Bone marrow (tissue), 2 donors: Measurements from ENCODE around the gene MAP2K1.
"Not testable (repeated sequence)": the region's sequence is repeated elsewhere in the genome, so short reads cannot be mapped to it uniquely, and the experiment has no call there.

Experiments
- DNase-seq, 2 donors: peaks; one replicate each; lab custom pipeline; 2025; lab: John Stamatoyannopoulos, UW

The MAP2K1 gene

GRCh38 chr15:66386204-66387123 is at the start of gene MAP2K1:
TSS of gene MAP2K1 (plus strand) at chr15:66386912. CDS start at chr15:66387348, 436 bp downstream.
- peak; percentile 93 to 95 for DNase-seq

DNA sequence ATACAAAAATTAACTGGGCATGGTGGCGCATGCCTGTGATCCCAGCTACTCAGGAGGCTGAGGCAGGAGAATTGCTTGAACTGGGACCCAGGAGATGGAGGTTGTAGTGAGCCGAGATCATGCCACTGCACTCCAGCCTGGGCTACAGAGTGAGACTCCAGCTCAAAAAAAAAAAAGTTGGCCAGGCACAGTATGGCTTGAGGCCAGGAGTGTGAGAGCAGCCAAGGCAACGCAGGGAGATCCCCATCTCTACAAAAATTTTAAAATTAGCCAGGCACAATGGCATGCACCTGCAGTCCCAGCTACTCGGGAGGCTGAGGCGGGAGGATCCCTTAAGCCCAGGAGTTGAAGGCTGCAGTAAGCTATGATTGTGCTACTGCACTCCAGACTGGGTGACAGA is 38.2 kb upstream of the MAP2K1 start:
- not testable (repeated sequence) for DNase-seq

DNA sequence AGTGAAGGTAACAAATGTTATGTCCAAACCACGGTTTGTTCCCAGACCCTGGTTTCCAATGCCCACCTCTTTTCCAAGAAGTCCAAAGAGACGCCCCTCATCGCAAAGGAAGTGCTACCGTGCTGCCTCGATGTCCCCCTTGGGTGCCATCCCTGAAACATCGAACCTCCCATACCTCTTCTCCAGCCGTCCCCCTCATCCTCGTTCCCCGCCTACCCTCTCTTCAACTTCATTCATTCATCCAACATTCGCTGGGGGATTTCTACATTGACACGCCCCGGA is 30.7 kb upstream of the MAP2K1 start:
- no peak for DNase-seq

- DNase-seq: peak; percentile 83 to 96
Measured at GRCh38 chr15:66356359-66357236, 30.1 kb upstream of the MAP2K1 start, which contains the start of gene TIPIN. TSS of gene TIPIN (minus strand) at chr15:66356685. CDS start at chr15:66352947, 3,738 bp downstream.

DNA sequence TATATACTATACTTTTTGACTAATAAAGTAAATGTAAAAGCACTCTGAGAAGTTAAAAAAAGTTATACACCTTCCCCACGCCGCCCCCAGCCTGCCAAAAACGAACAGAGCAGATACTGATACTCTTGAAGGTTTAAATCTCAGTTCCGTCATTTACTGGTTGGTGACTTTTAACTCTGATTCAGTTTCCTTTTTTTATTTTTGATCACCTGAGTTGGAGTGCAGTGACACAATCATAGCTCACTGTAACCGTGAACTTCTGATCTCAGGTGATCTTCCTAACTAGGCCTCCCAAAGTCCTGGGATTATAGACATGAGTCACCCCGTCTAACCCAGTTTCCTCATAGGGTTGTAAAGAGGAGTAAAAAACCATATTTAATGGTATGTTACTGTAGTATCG is 27.0 kb upstream of the MAP2K1 start:
- DNase-seq: no peak

DNA sequence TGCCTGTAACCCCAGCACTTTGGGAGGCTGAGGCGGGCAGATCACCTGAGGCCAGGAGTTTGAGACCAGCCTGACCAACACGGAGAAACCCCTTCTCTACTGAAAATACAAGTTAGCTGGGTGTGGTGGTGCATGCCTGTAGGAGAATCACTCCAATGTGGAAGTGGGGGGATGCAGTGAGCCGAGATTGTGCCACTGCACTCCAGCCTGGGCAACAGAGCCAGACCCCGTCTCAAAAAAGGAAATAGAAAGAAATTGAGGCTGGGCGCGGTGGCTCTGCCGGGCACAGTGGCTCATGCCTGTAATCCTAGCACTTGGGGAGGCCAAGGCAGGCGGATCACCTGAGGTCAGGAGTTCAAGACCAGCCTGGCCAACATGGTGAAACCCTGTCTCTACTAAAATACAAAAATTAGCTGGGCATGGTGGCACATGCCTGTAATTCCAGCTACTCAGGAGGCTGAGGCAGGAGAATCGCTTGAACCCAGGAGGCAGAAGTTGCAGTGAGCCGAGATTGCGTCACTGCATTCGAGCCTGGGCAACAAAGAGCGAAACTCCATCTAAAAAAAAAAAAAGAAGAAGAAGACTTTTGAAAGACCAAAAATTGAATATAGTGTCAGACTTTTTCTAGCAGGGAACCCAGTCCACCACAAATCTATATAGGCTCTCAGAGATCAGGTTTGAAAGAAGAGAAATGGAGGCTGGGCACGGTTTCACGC is 24.8 kb upstream of the MAP2K1 start:
- not testable (repeated sequence) for DNase-seq

DNA sequence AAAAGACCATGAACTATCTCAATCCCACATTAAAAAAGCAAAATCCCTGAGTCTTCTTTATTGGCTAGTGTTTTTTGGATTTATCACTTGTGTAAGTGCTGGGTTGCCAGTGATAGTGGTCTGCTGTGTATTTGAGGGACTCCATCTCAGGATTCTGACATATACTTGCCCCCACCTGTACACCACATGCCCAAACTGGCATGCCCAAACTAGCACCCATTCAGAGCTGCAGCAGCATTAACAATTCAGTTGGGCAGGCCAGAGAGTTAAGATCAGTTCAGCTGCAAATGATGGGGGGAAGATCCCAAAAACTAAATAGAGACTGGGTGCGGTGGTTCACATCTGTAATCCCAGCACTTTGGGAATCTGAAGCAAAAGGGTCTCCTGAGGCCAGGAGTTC is 23.9 kb upstream of the MAP2K1 start:
- no peak for DNase-seq

DNA sequence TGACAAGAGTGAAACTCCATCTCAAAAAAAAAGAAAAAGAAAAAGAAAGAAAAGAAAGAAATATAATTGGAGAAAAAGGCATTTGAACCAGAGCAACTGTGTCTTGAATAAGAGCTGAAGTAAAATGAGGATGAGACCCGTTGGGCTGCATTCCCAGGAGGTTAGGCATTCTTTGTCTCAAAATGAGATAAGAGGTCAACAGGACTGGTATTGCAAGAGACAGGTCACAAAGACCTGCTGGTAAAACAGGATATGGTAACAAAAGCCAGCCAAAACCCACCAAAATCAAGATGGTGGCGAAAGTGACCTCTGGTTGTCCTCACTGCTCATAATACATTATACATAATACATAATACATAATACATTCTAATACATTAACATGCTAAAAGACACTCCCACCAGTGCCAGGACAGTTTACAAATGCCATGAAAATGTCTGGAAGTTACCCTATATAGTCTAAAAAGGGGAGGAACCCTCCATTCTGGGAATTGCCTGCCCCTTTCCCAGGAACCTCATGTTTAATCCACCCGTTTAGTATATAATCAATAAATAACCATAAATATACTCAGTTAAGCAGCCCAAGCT is 21.7 kb upstream of the MAP2K1 start:
- DNase-seq: no peak

DNA sequence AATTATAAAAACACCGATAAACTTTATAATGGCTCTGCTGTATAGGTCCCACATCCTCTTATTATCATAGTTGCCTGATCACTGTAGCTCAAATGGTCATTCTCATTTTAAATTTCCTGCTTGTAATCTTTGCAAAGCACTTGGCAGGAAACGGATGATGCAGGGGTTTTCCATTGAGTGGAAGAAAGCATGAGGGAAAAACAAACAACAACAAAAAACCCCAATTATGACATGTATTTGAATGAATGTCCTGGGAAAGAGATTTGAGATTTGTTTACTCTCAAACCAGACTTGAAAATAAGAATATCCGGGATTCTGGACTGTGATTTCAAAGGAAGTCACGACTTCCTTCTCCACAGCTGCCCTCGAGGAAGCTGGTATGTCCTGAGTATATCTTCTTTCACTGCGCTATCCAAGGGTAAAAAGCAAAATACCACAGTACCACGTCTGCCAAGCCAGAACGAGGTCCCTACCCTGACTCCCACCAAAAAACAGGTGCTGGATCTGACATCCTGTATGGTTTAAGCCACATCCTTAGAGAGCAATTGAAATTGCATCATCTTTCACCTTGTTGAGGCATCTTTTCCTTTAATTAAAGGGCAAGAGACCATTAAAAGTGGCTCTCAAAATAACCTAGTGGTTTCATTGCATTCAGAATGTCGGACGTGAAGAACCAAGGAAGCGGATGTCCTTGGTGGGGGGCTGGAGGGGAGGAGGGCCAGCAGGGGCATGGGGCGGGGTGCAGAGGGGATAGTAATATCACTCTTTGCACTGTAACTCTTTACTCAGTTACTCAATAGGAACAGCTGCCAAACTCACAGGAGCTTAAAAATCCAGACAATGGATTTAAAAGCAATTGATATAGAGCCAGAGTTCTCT is 16.7 kb upstream of the MAP2K1 start:
- DNase-seq: no peak

GRCh38 chr15:66374179-66374578 is 12.5 kb upstream of the MAP2K1 start:
- DNase-seq: no peak

- DNase-seq: no peak
Measured at GRCh38 chr15:66378814-66379430, 7.8 kb upstream of the MAP2K1 start.

GRCh38 chr15:66381376-66381775 is 5.3 kb upstream of the MAP2K1 start:
- DNase-seq: not testable (repeated sequence)

DNA sequence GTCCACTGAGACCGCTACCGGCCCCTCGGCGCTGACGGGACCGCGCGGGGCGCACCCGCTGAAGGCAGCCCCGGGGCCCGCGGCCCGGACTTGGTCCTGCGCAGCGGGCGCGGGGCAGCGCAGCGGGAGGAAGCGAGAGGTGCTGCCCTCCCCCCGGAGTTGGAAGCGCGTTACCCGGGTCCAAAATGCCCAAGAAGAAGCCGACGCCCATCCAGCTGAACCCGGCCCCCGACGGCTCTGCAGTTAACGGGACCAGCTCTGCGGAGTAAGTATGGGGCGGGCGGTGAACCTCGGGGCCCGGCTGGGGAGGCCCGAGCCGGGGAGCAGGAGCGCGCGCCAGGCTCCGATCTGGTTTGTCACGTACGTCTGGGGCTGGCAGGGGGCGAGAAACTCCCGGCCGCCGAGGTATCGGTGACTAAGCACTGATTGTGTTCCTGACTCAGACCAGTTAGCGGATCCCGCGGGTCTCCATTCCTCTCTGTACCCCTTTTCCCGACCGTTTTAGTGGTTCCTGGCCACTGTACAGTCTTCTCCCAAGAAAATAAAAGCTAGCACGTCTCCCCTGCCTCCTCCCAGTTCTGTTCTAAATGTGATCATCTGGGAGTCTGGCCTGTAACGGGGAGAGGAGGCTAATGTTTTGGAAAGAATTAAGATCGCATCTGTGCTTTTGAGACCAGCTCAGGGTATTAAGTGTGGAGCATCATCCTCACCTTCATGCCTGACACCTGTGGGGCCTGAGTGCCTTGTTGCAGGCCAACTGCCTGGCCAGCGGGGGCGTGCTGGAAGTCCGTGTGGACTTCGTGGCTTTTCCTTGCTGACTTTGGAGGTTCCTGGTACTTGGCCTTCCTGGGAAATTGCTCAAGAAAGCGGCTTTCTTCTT is 691 bp downstream of the MAP2K1 start:
- peak; percentile 49 to 62 for DNase-seq

DNA sequence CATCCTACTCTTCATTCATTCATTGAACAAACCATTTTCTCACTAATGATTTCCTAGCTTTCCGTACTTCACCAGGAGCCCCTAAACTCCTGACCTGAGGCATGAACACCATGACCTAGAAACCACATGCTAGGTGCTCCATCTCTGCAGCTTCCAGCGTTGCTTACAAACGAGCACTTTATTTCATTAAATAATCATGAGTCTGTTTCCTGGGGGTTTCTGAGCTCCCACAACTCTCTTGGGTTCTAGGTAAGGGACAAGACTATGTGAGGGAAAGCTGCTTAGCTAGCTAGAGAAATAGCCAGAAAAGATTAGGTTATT is 1.3 kb downstream of the MAP2K1 start:
- DNase-seq: no peak

GRCh38 chr15:66388576-66388975 is 1.9 kb downstream of the MAP2K1 start:
- DNase-seq: no peak

DNA sequence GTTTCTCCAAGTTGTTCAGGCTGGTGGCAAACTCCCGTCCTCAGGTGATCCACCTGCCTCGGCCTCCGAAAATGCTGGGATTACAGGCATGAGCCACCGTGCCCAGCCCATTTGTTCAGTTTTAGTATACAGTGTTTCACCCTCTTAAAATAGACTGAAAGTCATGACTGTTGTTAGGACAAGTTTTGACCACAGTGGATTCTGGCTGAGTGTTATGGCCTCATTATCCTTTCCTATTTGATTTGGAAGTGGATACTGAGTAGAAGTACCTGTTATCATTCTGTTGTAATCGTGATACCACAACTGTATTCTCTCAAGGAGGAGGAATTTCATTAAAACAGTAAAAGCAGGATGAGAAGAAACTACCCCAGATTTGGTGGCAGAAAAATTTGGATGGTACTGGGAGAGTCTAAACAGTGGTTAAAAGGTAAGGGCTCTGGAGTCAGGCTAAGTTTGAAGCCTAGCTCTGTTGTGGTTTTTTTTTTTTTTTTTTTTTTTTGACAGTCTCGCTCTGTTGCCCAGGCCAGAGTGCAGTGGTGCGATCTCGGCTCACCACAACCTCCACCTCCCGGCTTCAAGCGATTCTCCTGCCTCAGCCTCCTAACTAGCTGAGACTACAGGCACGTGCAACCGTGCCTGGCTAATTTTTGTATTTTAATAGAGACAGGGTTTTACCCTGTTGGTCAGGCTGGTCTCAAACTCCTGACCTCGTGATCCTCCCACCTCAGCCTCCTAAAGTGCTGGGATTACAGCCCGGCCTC is 2.6 kb downstream of the MAP2K1 start:
- no peak for DNase-seq

- no peak for DNase-seq
Measured at GRCh38 chr15:66389859-66390381, 3.2 kb downstream of the MAP2K1 start.

DNA sequence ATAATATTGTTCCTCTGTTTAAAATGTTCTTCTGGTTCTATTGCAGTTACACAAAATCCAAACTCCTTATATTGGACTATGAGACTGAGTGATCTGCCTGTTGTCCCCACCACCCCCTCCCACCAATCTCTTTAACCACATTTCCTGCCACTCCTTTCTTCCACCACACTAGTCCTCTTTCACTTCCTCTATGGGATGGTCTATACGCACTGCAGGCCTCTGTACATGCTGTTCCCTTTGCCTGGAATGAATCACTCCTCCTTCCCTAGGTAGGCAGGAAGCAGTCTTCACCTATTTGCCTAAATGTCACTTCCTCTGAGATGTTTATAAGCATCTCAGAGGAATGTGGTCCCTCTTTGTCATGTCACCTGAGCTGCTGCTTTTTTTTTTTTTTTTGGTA is 4.0 kb downstream of the MAP2K1 start:
- peak in 1 of 2 donors; percentile 66 for DNase-seq

DNA sequence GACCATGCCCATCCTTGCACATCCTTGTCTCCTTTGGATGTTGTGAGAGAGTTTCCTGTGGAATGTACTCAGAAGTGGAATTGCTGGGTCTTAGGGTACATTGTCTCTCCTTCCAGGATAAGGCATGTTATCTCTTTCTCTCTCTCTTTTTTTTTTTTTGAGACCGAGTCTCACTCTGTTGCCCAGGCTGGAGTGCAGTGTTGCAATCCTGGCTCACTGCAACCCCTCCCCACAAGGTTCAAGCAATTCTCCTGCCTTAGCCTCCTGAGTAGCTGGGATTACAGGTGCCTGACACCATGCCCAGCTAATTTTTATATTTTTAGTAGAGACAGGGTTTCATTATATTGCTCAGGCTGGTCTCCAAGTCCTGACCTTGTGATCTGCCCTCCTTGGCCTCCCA is 6.3 kb downstream of the MAP2K1 start:
- DNase-seq: not testable (repeated sequence)
